Gastrocnemius medialis (tissue), 4 donors: ENCODE measurements around the gene GPATCH3. TPM values are rescaled to one million over a fixed set of nuclear protein-coding genes. Genes with fewer than 3 reads are reported as not detected.

ENCODE experiments used
- ATAC-seq, 2 donors: fragments of 150-250 bp; one replicate each; pipeline ENCODE4 v1.9.1; 2016
- DNase-seq, 2 donors: peaks; one replicate each; pipeline ENCODE4 v3.0.0-alpha.2; 2019
- H3K27ac ChIP-seq, 4 donors: fragments of 200-600 bp; sonication (generic); 1 replicate in 1 of 4; 2 replicates in 3 of 4; pipeline ENCODE4 v1.5.1; 2016 to 2018; ENCODE audit warnings: mild to moderate bottlenecking in 2 of 4, moderate library complexity in 1 of 4
- H3K27me3 ChIP-seq, 3 donors: fragments of 200-600 bp; sonication (generic) in 2 of 3; 1 replicate in 1 of 3; 2 replicates in 2 of 3; pipeline versions ENCODE4 v1.5.1 to v1.6.0; 2016 to 2019; ENCODE audit warnings: mild to moderate bottlenecking in 1 of 3, moderate library complexity in 1 of 3
- H3K36me3 ChIP-seq, 2 donors: fragments of 200-600 bp; sonication (generic) in 1 of 2; one replicate each; pipeline ENCODE4 v1.5.1; 2017 to 2018
- H3K4me1 ChIP-seq, 2 donors: fragments of 200-600 bp; sonication (generic) in 1 of 2; one replicate each; pipeline ENCODE4 v1.5.1; 2016 to 2017; ENCODE audit warnings: mild to moderate bottlenecking in 2 of 2
- H3K4me3 ChIP-seq, 4 donors: fragments of 200-600 bp; sonication (generic) in 3 of 4; 1 replicate in 1 of 4; 2 replicates in 3 of 4; pipeline ENCODE4 v1.5.1; 2016 to 2019; ENCODE audit warnings: mild to moderate bottlenecking in 2 of 4
- H3K9me3 ChIP-seq, 3 donors: fragments of 200-600 bp; sonication (generic) in 2 of 3; 1 replicate in 1 of 3; 2 replicates in 2 of 3; pipeline ENCODE4 v1.5.1; 2016 to 2019
- CTCF ChIP-seq, 5 experiments: fragments of 450-650 bp in 3 of 5; fragments of 200-600 bp in 2 of 5; sonication (generic) in 2 of 5; IDR thresholded peaks in 4 of 5; conservative IDR thresholded peaks in 1 of 5; 1 replicate in 4 of 5; 2 replicates in 1 of 5; pipeline ENCODE4 v1.5.1; 2016 to 2019; ENCODE audit warnings: antibody characterized with exemption in 5 of 5, mild to moderate bottlenecking in 3 of 5, moderate library complexity in 3 of 5
- POLR2A ChIP-seq, 2 donors: fragments of 450-650 bp; IDR thresholded peaks; one replicate each; pipeline ENCODE4 v1.6.1; 2017; ENCODE audit warnings: antibody characterized with exemption in 2 of 2, mild to moderate bottlenecking in 2 of 2, moderate library complexity in 2 of 2
- in situ Hi-C, 4 donors: fragments of 200-750 bp; cut with MboI; loops; one replicate each; pipeline versions ENCODE4 v1.15.0 to v1.8.0; 2017; ENCODE audit warnings: low sequenced_read_pairs in 4 of 4
- intact Hi-C: fragments of 100-400 bp; cut with DNase I; formaldehyde crosslinking; loops from one replicate; pipeline ENCODE4 v1.15.1; 2023; ENCODE audit warnings: low total_unique reads
- total RNA-seq, 4 donors: library from RNA; depleted of rRNA; stranded (reverse); fragments of >200 nt; gene quantifications; one replicate each; pipeline versions ENCODE4 v1.1.0 to v1.2.3, GENCODE V29; 2016

GPATCH3 gene
- total RNA-seq, 4 donors from 2014 or later: 13.7 to 20.4 (median 16.9) TPM

- Histone ChIP-seq H3K9me3 (no peaks in the 10 kb centered on the region), H3K27me3 (no peaks in the 10 kb centered on the region), H3K4me1 (no peaks in the 10 kb centered on the region), H3K27ac (no peak overlapping the region), H3K4me3 (no peak overlapping the region), H3K36me3 (peaks cover 0 to 32% of the 10 kb centered on the region in 2 donors)
- DNase-seq: no peak
- TF ChIP-seq POLR2A (IDR thresholded peaks at IDR 0.05) (no peak), CTCF (IDR thresholded peaks at IDR 0.05 in 4 of 5, conservative IDR thresholded peaks at IDR 0.05 in 1 of 5) (no peak)
- in situ Hi-C loops: no loop called here
- intact Hi-C loops: no loop called here
- no peak for ATAC-seq
Observed at GRCh38 chr1:26858160-26858559, 42.1 kb downstream of the GPATCH3 start.

GRCh38 chr1:26857473-26858060 lies 42.7 kb downstream of the GPATCH3 start:
- intact Hi-C loops (no loop called here), in situ Hi-C loops (no loop called here)
- Histone ChIP-seq H3K36me3 (peaks cover 0 to 34% of the 10 kb centered on the region in 2 donors), H3K27ac (no peak overlapping the region), H3K4me1 (no peaks in the 10 kb centered on the region), H3K27me3 (no peaks in the 10 kb centered on the region), H3K4me3 (no peak overlapping the region), H3K9me3 (no peaks in the 10 kb centered on the region)
- TF ChIP-seq CTCF (IDR thresholded peaks at IDR 0.05 in 4 of 5, conservative IDR thresholded peaks at IDR 0.05 in 1 of 5): no peak
- TF ChIP-seq POLR2A (IDR thresholded peaks at IDR 0.05): no peak
- no peak for ATAC-seq
- no peak for DNase-seq

GRCh38 chr1:26856604-26857469 lies 43.4 kb downstream of the GPATCH3 start:
- DNase-seq (no peak), ATAC-seq (no peak)
- peaks cover 0 to 42% of the 10 kb centered on the region in 2 donors for H3K36me3 ChIP-seq
- no peak for TF ChIP-seq POLR2A (IDR thresholded peaks at IDR 0.05)
- TF ChIP-seq CTCF (IDR thresholded peaks at IDR 0.05 in 4 of 5, conservative IDR thresholded peaks at IDR 0.05 in 1 of 5): no peak
- no peaks in the 10 kb centered on the region for H3K9me3 ChIP-seq
- intact Hi-C loops: no loop called here
- no peak overlapping the region for H3K4me3 ChIP-seq
- H3K27ac ChIP-seq: no peak overlapping the region
- in situ Hi-C loops: no loop called here
- H3K27me3 ChIP-seq: no peaks in the 10 kb centered on the region
- no peaks in the 10 kb centered on the region for H3K4me1 ChIP-seq

DNA sequence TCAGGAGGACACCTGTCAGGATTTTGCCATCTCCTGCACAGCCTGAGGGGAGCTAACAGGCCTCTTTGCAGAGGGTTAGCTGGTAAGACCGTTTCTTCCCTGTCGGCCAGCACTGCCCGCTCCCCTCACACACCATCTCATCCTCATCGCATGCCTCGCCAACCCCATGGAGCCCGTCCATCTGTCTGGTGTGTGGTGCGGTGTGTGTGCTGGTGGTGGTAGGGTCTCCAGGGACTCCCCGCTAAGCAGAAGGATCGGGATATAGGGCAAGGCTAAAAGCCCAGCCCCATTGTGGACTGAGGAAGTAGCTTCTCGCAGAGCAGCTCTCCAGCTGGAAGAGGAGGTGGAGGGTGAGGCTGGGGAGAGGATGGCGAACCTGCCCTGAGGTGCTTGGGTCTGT lies 44.1 kb downstream of the GPATCH3 start:
- H3K27me3 ChIP-seq: no peaks in the 10 kb centered on the region
- H3K36me3 ChIP-seq: peaks cover 0 to 48% of the 10 kb centered on the region in 2 donors
- TF ChIP-seq POLR2A (IDR thresholded peaks at IDR 0.05) (no peak), CTCF (IDR thresholded peaks at IDR 0.05 in 4 of 5, conservative IDR thresholded peaks at IDR 0.05 in 1 of 5) (no peak)
- intact Hi-C loops (no loop called here), in situ Hi-C loops (no loop called here)
- H3K4me1 ChIP-seq: no peaks in the 10 kb centered on the region
- ATAC-seq (no peak), DNase-seq (no peak)
- H3K27ac ChIP-seq: no peak overlapping the region
- H3K9me3 ChIP-seq: no peaks in the 10 kb centered on the region
- H3K4me3 ChIP-seq: no peak overlapping the region
